GM19351 (cell line): ENCODE results near the gene CENPC.
"Not testable (repeated sequence)": the region's sequence is repeated elsewhere in the genome, so short reads cannot be mapped to it uniquely, and the experiment has no call there.

Experiments used
- ATAC-seq: cut with Tn5 transposase; IDR thresholded peaks from one replicate; pipeline ENCODE4 v1.9.1; 2021; ENCODE audit warnings: mild to moderate bottlenecking, moderate library complexity; ENCODE audit not compliant: unreplicated experiment

Gene CENPC

DNA sequence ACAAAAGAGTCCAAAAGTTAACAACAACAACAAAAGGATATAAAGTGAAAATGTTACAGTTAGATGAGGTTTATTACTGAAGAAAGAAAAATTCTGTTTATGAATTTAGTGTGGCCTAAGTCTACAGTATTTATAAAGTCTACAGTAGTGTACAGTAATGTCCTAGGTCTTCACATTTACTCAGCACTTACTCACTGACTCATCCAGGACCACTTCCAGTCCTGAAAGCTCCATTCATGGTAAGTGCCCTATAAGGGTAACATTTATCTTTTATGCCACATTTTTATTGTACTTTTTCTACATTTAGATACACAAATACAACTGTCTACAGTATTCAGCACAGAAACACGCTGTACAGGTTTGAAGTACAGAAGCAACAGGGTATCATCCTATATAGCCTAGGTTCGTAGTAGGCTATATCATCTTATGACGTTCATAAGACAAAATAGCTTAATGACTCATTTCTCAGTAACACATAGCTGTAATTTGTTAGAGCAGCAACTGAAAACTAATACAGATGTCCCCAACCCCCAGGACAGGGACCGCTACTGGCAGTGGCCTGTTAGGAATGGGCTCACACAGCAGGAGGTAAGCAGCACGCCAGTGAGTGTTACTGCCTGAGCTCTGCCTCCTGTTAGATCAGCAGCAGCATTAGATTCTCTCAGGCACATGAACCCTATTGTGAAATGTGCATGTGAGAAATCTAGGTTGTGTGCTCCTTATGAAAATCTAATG lies 61.3 kb downstream of the CENPC start:
- peak; percentile 80 for ATAC-seq

DNA sequence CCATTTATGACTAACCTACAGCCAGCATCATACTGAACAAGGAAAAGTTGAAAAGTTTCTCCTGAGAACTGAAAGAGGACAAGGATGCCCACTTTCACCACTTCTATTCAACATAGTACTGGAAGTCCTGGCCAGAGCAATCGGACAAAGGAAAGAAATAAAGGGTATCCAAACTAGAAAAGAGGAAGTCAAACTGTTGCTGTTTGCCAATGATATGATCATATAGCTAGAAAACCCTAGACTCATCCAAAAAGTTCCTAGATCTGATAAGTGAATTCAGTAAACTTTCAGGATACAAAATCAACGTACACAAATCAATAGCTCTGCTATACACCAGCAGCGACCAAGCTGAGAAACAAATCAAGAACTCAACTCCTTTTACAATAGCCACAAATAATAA lies 64.5 kb downstream of the CENPC start:
- ATAC-seq, result no peak

DNA sequence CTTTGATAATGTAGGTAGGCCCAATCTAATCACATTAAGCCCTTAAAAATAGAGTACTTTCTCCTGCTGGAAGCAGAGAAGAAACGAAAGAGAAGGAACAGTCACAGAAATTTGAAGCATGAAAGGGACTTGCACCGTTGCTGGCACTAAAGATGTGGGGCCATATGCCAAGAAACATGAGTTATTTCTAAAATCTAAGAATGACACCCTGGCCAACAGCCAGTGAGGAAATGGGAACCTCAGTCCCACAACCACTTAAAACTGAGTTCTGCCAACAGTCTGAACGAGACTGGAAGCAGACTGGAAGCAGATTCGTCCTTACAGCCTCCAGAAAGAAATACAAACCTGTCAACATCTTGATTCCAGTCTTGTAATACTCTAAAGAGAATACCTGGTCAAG lies 70.1 kb downstream of the CENPC start:
- ATAC-seq, result no peak

DNA sequence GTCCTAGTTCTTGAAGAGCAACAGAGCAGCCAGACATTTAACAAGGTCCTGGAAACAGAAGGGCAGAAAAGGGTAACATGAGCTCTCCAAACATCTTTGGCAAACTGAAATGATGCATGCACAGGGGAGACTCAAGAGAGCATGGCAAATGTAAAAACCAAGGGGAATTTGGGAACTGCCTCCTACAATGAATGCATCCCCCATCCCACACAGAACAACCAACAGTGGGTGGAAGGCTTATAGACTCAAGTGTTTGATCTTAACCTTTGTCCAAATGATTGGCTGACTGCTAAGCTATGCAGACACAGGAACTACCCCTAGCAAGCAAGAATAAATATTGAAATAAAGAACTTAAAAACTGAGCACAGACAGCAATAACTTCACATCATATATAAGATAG lies 74.4 kb downstream of the CENPC start:
- ATAC-seq, result no peak

DNA sequence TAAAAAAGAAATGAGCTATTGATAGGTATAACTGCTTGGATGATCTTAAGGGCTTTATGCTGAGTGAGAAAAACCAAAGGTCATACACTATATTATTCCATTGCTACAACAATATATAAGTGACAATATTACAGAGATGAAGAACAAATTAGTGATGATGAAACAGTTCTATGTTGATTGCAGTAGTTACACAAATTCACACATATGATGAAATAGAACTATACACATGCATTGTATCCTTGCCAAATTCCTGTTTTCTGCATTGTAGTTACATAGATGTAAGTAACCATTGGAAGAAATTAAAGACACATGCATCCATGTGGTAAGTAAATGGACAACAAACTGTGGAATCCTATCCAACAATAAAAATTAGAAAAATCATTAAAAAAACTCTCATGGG lies 76.5 kb downstream of the CENPC start:
- no peak for ATAC-seq

DNA sequence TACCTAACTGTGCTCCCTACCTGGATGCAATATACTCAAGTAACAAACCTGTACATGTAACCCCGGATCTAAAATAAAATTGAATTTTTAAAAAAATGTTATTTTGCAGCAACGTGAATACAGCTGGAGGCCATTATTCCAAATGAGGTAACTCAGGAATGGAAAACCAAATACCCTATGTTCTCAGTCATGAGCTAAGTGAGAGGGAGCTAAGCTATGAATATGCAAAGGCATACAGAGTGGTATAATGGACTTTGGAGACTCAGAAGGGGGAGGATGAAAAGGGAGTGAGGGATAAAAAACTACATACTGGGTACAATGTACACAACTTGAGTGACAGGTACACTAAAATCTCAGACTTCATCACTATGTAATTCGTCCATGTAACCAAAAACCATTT lies 78.6 kb downstream of the CENPC start:
- ATAC-seq, result no peak

DNA sequence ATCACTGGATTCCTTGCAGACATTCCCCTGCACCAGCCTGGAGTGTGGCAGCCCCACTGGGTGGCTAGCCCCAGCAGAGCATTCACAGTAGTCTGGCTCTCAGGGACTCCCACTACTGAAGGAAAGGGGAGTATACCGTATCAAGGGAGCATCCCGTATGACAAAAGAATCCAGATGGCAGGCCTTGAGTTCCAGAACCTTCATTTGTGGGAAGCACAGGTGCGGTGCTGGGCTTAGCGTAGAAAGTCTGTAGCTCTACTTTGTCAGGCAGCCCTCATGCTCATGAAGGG lies 79.6 kb downstream of the CENPC start:
- ATAC-seq, result no peak

DNA sequence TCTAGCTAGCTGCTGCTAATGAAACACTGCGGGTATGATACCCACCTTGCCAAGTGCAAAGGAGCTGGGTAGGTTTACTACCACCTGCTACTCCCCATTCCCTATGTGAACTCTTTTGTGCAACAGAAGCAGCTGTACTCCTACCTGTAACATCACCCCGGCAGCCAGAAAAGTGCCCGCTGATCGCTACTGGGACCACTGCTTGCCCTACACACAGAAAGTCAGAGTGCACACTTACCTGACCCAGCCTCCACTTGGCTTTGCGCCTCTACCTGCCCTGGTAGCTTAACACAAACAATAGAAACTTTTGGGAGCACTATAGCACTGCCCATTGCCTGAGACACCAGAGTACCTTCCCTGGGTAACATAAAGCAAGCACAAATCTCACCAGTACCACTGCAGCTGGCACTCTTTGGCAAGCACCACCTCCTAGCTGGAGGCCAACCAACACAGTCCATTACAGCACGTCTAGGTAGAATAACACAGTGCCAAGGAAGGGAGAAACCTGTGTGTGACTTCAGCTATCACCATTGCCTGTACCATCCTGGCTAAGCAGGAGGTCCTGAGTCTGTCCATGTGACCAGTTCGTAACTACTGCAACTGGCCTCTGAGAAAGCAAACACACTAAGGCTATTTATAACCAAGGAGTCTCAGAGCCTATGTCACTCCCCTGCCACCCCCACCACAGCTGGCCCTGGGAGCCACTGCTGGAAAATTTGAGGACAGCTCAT lies 80.1 kb downstream of the CENPC start:
- ATAC-seq, result no peak

DNA sequence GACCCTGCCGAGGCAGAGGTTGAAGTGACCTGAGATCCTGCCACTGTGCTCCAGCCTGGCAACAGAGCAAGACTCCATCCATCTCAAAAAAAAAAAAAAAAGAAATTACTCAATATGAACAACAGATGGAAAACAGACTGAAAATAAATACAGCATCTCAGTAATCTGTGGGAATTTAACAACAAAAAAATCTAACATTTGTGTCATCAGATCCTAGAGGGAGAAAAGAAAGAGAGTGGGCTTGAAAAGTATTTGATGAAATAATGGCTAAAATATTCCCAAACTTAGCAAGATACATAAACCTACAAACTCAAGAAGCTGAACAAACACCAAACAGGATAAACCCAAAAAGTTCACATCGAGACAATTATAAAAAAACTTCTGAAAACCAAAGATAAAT lies 84.7 kb downstream of the CENPC start:
- ATAC-seq, result no peak

DNA sequence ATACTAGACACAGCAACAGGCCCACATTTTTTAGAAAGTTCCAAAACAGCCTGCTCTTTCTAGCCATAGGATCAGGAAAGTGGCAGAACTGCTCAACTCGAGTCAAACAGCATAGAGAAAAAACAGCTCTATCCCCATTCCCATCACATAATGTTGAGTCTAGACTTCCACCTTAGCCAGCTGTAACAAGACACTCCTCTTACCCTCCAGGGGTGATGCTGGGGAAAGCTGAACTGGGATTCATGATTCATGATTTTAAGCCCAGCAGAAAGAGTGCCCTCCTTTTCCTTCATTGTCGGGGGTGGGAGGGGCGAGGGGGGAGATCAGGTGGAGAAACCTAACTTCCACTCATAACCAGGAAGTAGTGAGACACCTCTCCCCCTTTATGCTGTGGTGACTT lies 86.1 kb downstream of the CENPC start:
- ATAC-seq, result no peak

DNA sequence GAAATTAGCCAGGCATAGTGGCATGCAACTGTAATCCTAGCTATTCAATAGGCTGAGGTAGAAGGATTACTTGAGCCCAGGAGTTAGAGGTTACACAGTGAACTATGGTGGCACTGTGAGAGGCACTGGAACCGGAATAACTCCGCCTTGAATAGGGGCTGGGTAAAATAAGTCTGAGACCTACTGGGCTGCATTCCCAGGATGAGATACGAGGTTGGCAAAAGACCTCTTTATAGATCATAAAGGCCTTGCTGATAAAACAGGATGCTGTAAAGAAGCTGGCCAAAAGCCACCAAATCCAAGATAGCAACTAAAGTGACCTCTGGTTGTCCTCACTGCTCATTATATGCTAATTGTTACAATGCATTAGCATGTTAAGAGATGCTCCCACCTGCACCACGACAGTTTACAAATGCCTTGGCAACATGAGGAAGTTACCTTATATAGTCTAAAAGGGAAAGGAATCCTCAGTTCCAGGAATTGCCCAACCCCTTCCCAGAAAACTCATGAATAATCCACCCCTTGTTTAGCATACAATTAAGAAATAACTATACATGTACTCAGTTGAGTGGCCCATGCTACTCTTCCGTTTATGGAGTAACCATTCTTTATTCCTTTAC lies 88.6 kb downstream of the CENPC start:
- no peak for ATAC-seq

DNA sequence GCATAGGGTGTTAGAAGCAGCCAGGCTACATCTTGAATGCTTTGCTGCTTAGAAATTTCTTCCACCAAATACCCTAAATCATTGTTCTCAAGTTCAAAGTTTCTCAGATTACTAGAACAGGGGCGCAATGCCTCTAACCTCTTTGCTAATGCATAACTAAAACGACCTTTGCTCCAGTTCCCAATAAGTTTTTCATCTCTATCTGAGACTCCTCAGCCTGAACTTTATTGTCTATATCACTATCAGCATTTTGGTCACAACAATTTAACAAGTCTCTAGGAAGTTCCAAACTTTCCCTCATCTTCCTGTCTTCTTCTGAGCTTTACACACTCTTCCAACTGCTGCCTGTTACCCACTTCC lies 92.5 kb downstream of the CENPC start:
- ATAC-seq, result not testable (repeated sequence)

DNA sequence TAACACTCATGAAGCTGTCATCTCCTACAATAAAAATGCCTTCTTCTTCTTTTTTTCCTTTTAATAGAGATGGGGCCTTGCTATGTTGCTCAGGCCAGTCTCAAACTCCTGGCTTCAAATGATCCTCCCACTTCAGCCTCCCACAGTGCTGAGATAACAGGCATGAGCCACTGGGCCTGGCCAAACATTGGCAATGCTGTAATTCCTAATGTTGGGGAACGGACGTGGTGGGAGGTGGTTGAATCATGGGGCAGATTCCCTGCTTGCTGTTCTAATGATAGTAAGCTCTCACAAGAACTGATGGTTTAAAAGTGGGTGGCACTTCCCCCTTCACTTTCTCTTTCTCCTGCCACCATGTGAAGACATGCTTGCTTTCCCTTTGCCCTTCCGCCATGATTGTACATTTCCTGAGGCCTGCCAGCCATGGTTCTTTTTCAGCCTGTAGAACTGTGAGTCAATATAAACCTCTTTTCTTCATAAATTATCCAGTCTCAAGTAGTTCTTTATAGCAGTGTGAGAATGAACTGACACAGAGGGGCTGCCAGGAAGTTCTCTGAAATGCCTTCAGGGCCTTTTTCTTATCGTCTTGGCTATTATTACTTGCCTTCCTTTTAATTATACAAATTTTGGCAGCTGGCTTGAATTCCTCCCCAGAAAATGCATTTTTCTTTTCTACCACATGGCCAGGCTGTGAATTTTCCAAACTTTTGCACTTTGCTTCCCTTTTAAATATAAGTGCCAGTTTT lies 93.0 kb downstream of the CENPC start:
- no peak for ATAC-seq

DNA sequence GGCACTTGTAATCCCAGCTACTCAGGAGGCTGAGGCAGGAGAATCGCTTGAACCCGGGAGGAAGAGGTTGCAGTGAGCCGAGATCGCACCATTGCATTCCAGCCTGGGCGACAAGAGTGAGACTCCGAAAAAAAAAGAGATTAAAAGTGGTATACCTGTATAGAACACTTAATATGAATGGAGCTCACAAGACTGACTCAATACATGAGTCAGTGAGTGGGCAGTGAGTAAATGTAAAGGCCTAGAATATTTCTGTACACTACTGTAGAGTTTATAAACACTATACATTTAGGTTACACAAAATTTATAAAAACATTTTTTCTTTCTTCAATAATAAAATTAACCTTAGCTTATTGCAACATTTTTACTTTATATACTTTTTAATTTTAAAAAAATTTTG lies 93.8 kb downstream of the CENPC start:
- no peak for ATAC-seq

DNA sequence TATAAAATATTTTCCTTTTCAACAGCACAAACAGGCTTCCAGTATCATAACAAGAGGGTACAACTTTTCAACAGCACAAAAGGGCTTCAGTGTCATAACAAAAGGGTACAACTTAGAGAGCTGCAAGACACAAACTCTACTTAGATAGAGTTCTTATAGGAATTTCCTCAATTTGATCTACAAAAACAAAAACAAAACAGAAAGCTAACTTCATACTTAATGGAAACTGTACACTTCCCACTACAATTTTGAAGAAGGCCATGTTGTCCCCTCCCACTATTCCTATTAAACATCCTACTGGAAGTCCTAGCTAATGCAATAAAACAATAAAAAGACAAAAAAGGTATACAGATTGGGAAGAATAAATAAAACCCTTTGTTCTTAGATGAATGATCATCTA lies 96.7 kb downstream of the CENPC start:
- no peak for ATAC-seq

DNA sequence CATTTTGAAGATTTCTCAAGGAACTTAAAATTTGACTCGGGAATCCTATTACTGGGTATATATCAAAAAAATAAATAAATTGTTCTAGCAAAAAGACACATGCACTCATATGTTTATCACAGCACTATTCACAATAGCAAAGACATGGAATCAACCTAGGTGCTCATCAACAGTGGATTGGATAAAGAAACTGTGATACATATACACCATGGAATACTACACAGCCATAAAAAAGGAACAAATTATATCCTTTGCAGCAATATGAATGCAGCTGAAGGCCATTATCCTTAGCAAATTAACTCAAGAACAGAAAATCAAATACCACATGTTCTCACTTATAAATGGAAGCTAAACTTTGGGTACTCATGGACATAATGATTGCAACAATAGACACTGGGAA lies 97.4 kb downstream of the CENPC start:
- ATAC-seq, result no peak

DNA sequence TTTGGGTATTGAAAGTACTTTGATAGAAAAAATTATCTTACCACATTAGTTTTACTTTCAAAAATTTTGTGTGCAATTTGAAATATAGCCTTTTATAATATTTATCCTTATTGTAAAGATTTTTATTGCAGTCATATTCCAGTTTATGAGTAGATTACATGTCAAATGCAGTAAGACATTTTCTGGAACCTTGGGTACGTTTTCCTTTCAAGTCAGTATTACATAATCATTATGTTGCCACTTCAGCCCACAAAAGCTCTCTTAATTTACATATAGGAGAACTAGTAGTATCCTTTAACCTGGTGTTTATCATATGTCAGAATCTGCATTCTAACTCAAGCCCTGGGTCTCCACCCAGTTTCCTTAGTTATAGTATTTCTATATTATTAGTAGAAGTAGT lies 98.5 kb downstream of the CENPC start:
- ATAC-seq, result no peak

DNA sequence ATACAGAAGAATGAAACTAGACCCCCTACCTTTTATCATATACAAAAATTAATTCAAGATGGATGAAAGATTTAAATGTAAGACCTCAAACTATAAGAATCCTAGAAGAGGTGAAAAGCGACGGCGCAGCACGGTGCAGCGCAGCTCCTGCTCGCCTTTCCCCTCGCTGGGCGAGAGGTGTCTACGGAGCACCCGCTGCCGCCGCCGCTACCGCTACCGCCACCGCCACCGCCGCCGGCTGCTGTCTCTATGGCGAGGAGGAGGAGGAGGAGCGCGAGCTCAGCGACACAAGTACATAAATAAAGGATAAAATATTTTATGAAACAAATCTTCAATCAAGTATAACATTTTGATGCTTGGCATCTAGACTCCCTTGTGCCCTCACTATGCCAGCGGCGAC lies 99.4 kb downstream of the CENPC start:
- not testable (repeated sequence) for ATAC-seq

DNA sequence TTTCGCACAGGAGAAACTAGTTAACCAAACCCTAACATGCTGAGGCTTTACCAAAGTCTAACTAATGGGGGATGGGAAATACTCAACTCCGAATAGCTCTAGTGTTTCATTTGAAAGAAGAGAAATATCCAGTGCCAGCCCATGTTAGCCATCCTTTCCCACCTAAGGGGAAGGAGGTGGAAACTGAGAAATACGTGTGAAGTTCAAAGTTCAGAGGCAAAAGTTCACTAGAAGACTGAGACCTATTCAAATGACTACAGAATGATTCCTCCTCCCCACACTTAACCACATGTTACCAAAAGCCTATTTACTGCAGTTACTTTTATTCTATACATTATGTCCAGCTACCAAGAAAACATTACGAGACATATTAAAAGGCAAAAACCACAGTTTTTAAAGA lies 106.3 kb downstream of the CENPC start:
- no peak for ATAC-seq

DNA sequence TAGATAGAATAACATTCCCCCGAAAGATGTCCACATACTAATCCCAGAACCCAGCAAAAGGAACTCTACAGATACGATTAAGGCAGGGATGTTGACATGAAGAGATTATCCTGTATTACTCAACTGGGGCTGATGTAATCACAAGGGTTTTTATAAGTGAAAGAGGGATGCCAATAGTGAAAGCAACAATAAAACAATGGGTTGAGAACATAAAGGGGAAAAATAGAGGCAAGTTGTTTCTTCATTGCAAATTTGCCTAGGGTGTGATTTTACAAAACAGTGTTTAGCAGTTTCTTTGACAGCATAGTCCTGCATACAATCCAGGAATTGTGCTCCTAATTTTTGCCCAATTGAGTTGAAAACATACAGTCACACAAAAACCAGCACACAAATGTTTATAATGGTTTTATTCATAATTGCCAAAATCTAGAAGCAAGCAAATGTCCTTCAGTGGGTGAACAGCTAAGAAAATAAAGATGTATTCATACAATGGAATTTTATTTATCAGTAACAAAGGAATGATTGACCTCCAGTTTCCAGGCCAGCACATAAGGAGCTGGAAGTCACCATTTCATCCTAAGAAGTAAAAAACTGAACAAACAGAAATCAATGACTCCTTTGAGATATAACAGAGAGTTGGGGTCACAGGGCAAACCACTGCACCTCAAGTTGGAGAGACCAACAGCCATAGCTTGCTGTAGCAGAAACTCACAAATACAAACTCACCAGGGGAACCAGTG lies 107.2 kb downstream of the CENPC start:
- ATAC-seq, result no peak

DNA sequence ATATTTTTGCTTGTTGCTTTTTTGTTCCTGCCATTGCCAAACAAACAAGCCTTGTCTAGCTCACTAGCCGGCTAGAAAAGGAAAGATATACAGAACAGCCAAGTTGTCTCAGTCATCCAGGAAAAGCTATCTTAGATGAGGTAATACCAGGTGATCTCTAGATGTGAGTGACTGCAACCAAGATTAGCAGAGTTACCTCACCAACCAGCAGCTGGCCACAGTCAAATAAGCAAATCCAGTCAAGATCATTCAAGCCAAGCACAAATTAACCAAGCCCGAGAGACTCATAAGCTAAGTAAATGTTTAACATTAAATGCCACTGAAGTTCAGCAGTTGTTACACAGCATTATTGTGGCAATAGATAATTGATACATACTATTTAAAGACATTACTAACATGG lies 108.6 kb downstream of the CENPC start:
- peak; percentile 50 for ATAC-seq
